GM04504 (cell line): ENCODE data around the gene IL36G.
A peak's percentile ranks its signal among the peaks of the same experiment; 100 is the strongest.
"Not testable (repeated sequence)": the region's sequence is repeated elsewhere in the genome, so short reads cannot be mapped to it uniquely, and the experiment has no call there.

Experiments
- DNase-seq: peaks from one replicate; pipeline ENCODE4 v3.0.0-alpha.2; 2012; ENCODE audit warnings: low read depth

IL36G gene

GRCh38 chr2:112977559-112978056 lies at the start of gene IL36G:
Gene IL36G (plus strand): TSS chr2:112978006. CDS start chr2:112978639, 633 bp downstream.
- no peak for DNase-seq

DNA sequence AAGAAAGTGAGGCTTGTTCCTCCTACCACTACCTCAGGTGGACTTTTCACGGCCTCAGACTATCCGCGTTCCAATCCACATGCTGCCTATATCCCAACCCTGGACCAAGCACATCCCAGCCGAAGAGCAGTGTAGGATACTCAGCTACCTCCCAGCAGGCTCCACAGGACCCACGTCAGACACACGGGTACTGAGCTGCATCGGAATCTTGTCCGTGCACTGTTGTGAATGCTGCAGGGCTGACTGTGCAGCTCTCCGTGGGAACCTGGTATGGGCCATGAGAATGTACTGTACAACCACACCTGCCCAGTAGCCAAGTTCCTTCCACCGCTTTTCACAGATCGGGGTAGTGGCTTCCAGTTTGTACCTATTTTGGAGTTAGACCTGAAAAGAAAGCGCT lies 44.5 kb upstream of the IL36G start:
- DNase-seq = no peak

DNA sequence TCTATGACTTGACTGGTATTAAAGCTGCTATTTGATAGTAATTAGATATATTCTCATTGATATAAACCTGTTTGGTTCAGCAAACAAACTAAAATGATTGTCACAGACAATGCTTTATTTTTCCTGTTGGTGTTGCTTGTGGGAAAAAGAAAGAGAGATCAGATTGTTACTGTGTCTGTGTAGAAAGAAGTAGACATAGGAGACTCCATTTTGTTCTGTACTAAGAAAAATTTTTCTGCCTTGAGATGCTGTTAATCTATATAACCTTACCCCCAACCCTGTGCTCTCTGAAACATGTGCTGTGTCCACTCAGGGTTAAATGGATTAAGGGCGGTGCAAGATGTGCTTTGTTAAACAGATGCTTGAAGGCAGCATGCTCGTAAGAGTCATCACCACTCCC lies 43.7 kb upstream of the IL36G start:
- DNase-seq = not testable (repeated sequence)

- DNase-seq = no peak
Measured at GRCh38 chr2:112936927-112937232, 40.9 kb upstream of the IL36G start.

DNA sequence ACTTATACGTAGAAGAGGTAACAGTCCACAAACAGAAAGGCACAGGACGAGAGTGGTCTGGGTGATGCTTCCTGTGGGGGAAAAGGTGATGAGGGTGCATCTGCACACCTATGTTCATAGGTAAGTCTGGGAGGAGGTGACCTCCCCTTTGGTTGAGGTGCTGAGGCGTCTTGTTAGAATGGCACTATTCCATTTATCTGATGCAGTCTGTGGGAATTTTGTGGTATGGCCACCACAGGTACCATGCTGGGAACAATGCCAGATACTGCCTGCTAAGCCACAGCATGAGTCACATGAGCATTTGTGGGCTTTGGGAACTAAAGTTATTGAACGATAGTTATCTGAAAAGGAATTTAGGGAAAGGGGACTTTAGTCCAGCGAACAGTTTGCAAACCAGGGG lies 38.9 kb upstream of the IL36G start:
- DNase-seq = no peak

GRCh38 chr2:112939425-112939824 lies 38.4 kb upstream of the IL36G start:
- DNase-seq = no peak

- DNase-seq = no peak
Measured at GRCh38 chr2:112940859-112941625, 36.8 kb upstream of the IL36G start.

DNA sequence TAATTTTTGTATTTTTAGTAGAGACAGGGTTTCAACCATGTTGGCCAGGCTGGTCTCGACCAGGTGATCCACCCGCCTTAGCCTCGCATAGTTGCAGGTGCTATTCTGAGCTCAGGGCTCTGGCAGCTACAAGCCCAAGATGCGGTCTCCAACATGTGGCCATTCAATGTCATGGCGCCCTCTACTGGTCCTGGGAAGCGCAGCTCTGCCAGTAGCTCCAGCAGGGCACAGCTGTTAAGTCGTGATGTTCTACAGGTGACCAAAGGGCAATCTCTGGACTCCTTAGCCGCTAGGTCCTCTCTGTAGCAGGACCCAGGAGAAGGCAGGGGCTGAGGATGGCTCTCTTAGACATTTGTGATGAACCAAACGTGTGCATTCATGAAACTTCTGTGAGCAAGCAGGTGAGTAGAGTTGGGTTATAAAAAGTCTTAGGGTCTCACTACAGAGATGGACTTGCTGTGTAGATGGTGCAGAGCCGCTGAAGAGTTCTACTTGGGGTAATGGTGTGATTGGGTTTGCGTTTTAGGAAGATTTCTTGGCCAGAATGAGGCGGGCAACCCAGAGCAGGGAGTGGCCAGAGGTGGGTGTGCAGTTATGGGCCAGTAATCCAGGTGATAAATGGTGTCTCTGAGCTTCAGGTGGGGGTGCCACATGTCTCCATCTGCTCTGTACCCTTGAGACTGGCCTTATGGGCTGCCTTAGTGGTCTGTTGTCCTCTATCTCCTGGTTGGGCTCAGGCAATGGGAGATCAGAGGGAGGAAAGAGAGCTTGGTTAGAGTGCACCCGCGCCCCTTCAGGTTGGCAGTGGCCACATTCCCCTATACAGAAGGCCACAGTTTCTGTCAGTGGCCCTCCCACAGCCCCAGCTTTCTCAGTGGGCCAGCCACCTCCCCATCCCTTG lies 35.8 kb upstream of the IL36G start:
- DNase-seq = peak; percentile 38

DNA sequence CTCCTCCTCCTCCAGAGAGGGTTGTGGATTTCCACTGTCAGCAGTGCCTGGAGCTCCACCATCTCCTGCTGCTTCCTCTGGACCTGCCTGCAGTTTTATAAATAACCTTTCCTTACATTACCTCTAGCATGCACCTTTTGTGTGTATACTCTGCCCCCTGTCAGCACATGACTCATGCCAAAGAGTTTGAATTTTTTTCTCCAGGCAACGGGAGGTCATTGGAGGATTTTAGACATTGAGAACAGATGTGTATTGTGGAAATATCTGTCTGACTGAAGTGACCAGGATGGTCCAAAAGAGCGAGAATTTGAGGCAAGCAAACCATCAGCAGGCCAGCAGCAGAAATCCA lies 35.2 kb upstream of the IL36G start:
- DNase-seq = no peak

GRCh38 chr2:112944971-112945370 lies 32.8 kb upstream of the IL36G start:
- DNase-seq = no peak

DNA sequence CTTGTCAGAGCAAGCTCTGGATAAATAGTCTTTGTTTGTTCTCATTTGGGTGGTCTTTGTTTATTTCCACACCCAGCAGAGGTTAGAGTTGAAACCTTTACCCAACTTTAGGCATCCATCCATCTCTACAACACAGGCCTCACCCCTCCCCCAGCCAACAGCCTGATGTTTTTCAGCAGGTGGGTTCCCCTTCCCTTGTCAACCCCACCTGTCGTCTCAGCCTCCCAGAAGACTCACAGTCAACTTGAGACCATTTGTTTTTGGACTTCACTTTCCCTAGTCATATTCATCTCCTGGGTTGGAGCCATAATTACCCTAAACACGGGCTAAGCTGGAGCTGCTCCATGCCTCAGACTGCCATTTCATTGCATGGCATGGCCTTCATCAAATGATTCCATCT lies 31.7 kb upstream of the IL36G start:
- DNase-seq = no peak

DNA sequence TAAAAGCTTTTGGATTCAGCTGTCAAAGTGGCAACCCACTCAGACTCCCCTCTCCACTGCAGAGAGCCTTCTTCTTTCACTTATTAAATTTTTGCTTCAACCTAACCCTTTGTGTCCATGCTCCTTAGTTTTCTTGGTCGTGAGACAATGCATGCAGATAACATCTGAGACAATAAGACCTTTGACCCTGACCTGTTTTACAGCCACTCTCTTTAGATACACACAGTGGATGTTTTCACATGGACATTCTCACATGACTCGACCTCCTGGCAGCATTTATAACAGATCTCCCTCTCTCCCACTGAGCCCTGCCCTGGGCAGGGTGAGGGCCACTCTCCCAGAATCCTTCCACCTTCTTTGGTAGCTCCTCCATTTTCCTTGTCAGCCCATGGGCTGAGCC lies 30.4 kb upstream of the IL36G start:
- DNase-seq = no peak

DNA sequence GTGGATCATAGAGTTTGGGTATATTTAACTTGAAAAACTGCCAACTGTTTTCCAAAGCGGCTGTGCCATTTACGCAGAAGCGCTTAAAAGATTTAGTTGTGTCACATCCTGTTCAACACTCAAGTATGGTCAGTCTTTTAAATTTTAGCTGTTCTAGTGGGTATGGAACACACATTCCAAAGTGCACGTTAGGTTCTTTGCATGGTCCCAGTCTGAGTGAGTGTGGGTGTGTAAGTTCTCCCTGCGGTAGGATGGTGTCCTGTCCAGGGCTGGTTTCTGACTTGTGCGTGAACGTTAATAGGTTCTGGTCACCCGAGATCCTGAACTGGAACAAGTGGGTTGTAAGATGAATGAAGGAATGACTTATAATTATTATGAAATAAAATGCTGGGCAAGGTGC lies 28.4 kb upstream of the IL36G start:
- DNase-seq = no peak

DNA sequence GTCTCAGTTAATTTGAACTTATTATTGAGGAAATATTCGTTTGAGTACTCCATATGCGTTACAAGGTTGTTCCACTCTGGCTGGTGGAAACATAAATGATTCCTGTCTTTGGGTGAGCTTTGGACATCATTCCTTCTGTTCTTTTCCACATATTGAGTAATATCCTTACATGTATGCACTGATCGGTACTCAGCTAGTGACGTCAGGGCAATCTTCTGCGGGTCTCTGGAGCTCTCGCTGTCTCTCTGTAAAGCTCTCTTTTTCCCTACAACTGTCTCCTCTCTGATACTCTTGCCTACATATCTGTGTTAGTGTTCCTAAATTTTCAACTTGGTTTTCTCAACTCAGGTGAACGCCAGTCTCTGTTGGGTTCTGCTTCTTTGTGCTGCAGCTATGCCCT lies 23.4 kb upstream of the IL36G start:
- DNase-seq = no peak

DNA sequence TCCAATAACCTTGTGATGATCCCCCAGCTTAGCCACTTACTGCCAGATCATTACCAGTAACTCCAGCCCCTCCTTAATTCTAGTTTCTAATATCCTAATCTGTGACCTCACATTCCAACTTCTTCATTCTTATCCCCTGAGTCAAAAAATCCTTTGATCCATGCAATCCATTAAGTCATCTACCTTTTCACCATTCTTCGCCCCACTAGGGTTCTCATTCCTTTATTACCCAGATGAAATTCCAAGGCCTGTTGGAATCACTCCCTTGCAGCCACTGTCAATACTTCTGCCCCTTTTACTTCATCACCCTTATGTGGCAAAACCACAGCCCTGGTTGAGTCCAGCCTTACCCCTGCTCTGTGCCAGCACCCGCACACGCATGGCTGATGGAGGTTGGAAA lies 20.3 kb upstream of the IL36G start:
- DNase-seq = no peak

GRCh38 chr2:112958428-112959108 lies 19.2 kb upstream of the IL36G start:
- peak; percentile 30 for DNase-seq

DNA sequence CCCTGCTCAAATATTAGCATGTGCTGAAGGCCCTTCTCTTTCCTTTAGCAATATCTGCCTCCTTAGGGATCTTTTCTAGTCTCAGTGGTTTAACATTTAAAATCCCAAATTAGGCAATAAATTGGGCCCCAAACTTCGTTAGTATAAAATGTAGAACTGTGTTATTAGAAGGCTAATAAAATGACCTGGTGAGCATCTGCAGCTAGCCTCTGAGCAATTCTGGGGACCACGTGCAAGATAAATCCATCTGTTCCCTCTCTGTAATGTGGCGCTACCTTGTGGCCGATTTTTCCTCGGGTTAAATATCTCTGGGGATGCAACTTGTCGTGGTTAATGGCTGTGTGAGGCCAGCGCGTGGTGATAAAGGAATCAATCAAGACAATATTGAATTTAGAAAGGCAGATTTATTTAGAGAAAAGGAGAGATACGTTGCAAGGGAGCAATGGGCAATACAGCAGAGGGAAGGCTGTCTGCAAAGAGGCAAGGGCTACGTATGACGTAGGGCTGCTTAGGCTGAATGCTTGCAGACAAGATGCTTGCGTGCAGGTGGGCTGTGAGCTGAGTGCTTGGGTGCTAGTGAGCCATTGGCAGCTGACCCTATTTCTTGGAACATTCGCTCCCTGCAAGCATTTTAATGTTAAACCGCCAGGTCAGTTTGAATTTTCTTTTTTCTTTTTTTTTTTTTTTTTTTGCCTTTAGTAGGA lies 18.5 kb upstream of the IL36G start:
- DNase-seq = no peak

DNA sequence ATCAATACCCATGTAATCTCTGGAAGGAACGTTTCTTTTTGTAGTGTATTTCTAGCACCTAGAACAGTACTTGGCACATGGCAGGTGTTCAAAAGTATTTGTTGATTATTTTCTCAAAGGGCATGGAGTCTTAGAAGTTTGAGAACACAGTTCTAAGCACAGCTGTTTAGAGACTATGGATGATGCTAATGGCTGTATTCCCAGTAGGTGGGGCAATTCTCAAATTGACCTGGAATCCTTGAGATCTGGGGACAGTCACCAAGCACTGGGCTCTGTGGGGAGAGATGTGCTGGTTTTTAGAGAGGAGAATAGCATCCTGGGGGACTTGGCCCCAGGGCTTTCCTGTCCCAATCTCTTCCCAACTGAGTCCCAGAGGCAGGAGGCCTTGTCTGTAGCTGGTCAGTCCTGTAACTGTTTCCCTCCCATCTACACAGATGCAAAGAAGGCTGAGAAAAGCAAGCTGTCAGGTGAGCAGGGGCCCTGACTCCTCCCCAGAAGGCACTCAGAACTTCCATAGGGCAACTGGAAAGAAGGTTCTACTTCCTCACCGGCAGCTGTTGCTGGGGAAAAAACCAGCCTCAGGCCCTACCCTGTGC lies 17.5 kb upstream of the IL36G start:
- no peak for DNase-seq

DNA sequence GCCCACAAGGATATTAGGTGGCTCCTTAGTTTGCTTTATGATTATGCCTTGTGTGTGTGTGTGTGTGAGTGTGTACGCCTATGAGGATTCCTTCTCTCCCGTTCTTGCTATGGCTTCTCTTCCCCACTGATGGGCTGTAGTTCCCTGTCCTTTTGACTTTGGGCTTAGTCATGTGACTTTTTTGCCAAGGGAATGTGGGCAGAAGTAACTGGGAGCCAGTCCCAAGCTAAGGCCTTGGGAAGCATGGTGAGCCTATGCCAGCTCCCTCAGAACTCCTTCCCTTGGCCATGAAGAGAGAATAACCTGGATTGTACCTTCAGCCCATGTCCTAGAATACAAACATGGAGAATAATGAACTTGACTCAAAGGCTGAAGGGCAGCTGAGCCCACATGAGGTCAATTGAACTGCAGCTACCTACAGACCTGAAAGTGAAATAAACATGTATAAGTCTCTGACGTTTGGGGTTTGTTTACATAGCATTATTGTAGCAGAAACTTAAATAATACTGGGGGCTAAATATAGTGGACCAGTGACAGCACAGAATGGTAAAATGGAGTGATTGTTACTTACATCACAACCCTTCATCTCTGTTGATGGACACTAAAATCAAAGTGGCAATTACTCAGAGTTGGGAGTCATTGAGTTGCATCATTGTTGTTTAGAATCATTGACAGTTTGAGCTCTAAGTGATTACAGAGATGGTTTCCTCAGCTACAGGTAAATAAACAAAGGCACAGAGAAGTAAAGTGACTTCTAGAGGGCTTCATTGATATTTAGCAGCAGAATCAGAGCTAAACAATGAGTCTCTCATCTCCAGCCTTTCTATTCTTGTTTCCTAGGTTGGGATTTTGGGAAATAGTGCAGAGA lies 15.3 kb upstream of the IL36G start:
- DNase-seq = no peak

DNA sequence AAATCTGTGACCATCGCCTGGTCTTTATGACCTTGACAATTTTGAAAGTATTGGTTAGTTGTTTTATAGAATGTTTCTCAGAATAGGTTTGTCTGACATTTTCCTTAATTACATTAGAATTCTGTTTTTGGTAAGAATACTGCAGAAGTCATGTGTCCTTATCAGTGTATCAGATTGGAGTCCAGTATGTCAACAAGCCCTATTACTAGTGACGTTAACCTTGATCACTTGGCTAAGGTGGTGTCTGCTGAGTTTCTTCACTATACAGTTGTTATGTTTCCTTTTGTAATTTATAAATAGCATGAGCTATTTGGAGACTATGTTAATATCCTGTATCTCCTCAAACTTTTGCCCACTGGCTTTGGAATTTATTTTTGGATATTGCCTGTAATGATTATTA lies 10.8 kb upstream of the IL36G start:
- DNase-seq = no peak
